ENCODE data around the gene PXDN.
"Not testable (repeated sequence)": the region's sequence is repeated elsewhere in the genome, so short reads cannot be mapped to it uniquely, and the experiment has no call there.

DNA sequence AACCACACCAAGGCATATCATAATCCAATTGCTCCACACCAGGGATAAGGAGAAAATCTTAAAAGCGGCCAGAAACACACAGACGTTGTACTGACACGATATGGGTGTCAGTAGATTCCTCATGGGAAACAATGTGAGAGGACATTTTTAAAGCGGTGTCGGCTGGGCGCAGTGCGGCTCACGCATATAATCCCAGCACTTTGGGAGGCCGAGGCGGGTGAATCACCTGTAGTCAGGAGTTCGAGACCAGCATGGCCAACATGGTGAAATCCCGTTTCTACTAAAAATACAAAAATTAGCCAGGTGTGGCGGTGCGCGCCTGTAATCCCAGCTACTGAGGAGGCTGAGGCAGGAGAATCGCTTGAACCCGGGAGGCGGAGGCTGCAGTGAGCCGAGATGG lies 11.0 kb downstream of the PXDN start:
- not testable (repeated sequence) for TF ChIP-seq POLR2A (IDR thresholded peaks at IDR 0.05)
- TF ChIP-seq, protein P1, sequence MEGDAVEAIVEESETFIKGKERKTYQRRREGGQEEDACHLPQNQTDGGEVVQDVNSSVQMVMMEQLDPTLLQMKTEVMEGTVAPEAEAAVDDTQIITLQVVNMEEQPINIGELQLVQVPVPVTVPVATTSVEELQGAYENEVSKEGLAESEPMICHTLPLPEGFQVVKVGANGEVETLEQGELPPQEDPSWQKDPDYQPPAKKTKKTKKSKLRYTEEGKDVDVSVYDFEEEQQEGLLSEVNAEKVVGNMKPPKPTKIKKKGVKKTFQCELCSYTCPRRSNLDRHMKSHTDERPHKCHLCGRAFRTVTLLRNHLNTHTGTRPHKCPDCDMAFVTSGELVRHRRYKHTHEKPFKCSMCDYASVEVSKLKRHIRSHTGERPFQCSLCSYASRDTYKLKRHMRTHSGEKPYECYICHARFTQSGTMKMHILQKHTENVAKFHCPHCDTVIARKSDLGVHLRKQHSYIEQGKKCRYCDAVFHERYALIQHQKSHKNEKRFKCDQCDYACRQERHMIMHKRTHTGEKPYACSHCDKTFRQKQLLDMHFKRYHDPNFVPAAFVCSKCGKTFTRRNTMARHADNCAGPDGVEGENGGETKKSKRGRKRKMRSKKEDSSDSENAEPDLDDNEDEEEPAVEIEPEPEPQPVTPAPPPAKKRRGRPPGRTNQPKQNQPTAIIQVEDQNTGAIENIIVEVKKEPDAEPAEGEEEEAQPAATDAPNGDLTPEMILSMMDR (IDR thresholded peaks at IDR 0.05): not testable (repeated sequence)

All from stomach (tissue), 4 donors.